Esophagus muscularis mucosa (tissue), 3 donors: ENCODE measurements around the gene NME7.

Experiments
- POLR2AphosphoS5 ChIP-seq, 2 donors: sonication (generic); formaldehyde crosslinking; IDR thresholded peaks; one replicate each; pipeline ENCODE4 v1.6.1; 2017; ENCODE audit warnings: antibody characterized with exemption in 2 of 2
- TF ChIP-seq, protein P1 (sequence below), 3 experiments: fragments of 200-600 bp in 2 of 3; fragments of 450-650 bp in 1 of 3; sonication (generic) in 2 of 3; IDR thresholded peaks; one replicate each; pipeline ENCODE4 v1.5.1; 2017 to 2019; ENCODE audit warnings: antibody characterized with exemption in 3 of 3, mild to moderate bottlenecking in 2 of 3, moderate library complexity in 1 of 3

DNA sequence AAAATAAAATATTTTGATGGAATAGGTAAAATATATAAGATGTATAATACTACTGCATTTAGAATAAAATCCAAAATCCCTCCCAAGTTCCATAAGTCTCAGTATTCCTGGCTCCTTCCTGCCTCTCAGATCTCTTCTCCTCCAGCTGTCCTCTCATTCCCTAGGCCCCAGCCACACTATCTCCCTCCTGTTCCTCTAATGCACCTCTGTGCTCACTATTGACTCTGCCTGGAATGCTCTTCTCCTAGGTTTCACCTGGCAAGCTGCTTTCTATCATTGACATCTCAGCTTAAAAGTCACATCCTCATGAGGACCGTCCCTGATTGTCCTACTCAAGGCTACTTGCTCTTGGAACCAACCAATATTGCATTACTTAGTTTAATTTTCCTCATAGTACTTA, 7.2 kb downstream of the NME7 start:
- no peak for TF ChIP-seq POLR2AphosphoS5 (IDR thresholded peaks at IDR 0.05)
- TF ChIP-seq, protein P1, sequence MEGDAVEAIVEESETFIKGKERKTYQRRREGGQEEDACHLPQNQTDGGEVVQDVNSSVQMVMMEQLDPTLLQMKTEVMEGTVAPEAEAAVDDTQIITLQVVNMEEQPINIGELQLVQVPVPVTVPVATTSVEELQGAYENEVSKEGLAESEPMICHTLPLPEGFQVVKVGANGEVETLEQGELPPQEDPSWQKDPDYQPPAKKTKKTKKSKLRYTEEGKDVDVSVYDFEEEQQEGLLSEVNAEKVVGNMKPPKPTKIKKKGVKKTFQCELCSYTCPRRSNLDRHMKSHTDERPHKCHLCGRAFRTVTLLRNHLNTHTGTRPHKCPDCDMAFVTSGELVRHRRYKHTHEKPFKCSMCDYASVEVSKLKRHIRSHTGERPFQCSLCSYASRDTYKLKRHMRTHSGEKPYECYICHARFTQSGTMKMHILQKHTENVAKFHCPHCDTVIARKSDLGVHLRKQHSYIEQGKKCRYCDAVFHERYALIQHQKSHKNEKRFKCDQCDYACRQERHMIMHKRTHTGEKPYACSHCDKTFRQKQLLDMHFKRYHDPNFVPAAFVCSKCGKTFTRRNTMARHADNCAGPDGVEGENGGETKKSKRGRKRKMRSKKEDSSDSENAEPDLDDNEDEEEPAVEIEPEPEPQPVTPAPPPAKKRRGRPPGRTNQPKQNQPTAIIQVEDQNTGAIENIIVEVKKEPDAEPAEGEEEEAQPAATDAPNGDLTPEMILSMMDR (IDR thresholded peaks at IDR 0.05), result no peak
